ENCODE results near the gene SMAD7.
A peak's percentile ranks its signal among the peaks of the same experiment; 100 is the strongest.

The SMAD7 gene

DNA sequence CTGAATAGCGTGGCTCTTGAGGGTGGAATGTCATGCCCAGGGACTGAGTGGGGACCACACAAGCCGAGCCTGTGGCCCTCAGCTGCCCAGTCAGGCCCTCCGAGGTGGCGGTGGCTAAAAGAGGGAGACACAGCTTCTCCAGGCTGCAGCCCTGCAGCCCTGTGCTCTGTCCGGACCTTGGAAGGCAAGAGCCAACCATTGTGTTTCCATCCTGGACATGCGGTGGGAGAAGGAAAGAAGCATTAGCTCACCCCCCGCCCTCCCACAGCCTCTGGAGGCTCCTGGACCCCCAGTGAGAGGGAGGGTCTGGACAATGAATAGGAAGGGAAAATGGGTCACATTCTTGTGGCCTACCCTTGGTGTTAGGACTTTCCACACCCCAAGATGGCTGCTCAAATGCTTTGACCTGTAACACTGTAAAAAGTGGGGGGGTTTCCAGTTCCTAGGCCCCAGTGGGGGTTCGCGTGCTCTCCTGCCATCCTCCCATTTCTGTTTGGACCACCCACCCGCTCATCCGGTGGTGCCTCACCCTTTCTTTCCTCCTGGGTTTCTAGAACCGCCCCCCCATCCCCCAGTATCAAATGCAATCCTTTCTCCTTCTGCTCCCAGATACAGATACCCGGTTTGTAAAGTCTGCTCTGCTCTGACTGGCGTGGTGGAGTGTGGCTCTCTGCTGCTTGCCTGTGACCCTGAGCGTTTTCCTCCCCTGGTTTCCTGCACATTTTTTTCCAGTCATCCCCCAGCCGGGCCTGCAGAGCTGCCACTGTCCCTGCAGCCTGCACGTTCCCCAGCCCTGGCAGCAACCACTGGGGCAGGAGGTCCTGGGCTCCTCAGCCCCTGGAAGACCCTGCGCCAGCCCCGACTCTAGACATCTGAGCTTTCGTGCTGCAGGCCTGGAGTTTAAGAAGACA, 36.3 kb upstream of the SMAD7 start:
- H3K36me3 ChIP-seq (ENCODE audit: control insufficient read depth in 5 of 5, insufficient read depth in 5 of 5, low read length in 5 of 5), result no peaks in the 10 kb centered on the region
- no peaks in the 10 kb centered on the region for H3K9me3 ChIP-seq (ENCODE audit: control insufficient read depth in 5 of 5, low read length in 5 of 5)
- no peak overlapping the region for H3K9ac ChIP-seq (ENCODE audit: low read length in 5 of 5)
- no peak overlapping the region for H3K27ac ChIP-seq (ENCODE audit: low read depth, low read length)
- no peak overlapping the region for H3K4me3 ChIP-seq (ENCODE audit: low read depth in 1 of 5, low read length in 5 of 5)
- H3K27me3 ChIP-seq (ENCODE audit: control insufficient read depth in 5 of 5, insufficient read depth in 4 of 5, low read length in 5 of 5), result no peaks in the 10 kb centered on the region
- peaks cover 0 to 19% (median 5%) of the 10 kb centered on the region in 5 donors for H3K4me1 ChIP-seq (ENCODE audit: control insufficient read depth in 5 of 5, insufficient read depth in 5 of 5, low read length in 5 of 5)

DNA sequence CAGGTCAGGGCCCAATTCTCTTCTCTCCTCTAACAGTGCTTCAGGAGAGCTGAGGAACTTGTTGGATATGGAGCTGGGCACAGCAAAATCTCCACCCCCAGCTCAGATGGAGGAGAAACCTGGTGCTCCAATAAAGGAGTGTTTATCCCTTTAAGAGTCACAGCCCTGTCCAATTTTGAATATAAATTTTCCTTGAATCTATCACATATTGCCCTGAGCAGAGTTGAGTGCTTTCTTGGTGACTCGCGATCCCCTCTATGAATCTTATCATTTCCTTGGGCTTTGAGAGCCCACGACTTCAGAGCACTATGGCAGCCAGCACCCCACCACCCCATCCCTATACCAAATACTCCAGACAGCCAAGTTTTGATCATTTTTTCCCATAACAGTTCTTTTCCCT, 34.4 kb upstream of the SMAD7 start:
- no peaks in the 10 kb centered on the region for H3K36me3 ChIP-seq (ENCODE audit: control insufficient read depth in 5 of 5, insufficient read depth in 5 of 5, low read length in 5 of 5)
- no peak overlapping the region for H3K4me3 ChIP-seq (ENCODE audit: low read depth in 1 of 5, low read length in 5 of 5)
- no peaks in the 10 kb centered on the region for H3K27me3 ChIP-seq (ENCODE audit: control insufficient read depth in 5 of 5, insufficient read depth in 4 of 5, low read length in 5 of 5)
- no peaks in the 10 kb centered on the region for H3K9me3 ChIP-seq (ENCODE audit: control insufficient read depth in 5 of 5, low read length in 5 of 5)
- H3K27ac ChIP-seq (ENCODE audit: low read depth, low read length), result no peak overlapping the region
- peaks cover 0 to 10% (median 4%) of the 10 kb centered on the region in 5 donors for H3K4me1 ChIP-seq (ENCODE audit: control insufficient read depth in 5 of 5, insufficient read depth in 5 of 5, low read length in 5 of 5)
- no peak overlapping the region for H3K9ac ChIP-seq (ENCODE audit: low read length in 5 of 5)

DNA sequence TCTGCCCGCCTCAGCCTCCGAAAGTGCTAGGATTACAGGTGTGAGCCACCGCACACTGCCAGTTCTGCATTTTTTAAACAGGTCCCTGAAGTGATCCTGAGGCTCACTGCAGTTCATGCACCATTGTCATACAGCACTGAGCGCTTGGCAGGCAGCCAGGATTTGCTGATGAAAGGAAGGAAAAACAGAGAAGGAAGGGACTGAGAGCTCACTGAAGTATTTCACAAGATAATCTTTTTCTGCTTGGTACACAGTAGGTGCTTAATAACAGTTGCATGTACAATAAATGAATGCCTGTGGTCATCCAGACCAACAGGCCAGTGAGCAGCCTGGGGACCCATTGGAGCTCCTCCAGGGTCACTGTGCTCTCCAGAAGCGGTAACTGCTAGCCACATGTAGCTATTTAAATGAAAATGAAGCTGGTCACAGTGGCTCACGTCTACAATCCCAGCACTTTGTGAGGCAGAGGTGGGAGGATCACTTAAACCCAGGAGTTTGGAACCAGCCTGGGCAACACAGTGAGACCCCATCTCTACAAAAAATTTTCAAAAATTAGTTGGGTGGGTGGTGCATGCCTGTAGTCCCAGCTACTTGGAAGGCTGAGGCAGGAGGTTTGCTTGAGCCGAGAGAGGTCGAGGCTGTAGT, 33.1 kb upstream of the SMAD7 start:
- peaks cover 0 to 10% (median 0%) of the 10 kb centered on the region in 5 donors for H3K4me1 ChIP-seq (ENCODE audit: control insufficient read depth in 5 of 5, insufficient read depth in 5 of 5, low read length in 5 of 5)

DNA sequence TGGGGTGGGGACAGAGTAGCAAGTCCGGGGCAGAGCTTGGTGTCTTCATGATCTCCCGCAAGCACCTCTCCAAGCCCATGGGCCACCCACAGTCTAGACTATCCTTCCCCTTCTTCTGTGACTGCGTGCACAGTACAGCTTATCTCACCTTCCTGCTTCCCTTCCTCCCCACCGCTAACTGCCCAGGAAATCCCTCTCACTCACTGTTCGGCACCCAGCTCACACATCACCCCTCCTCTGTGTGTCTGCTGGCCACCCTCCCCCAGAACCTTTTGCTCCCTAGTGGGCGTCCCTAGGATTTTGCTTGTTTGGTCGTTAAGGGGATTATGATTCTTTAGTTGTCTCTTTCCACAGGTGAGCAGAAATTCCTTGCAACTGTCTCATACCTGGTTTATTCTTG, 31.5 kb upstream of the SMAD7 start:
- no peaks in the 10 kb centered on the region for H3K36me3 ChIP-seq (ENCODE audit: control insufficient read depth in 5 of 5, insufficient read depth in 5 of 5, low read length in 5 of 5)
- H3K27ac ChIP-seq (ENCODE audit: low read depth, low read length), result no peak overlapping the region

More for the DNA sequence above, 33.1 kb upstream of the SMAD7 start:
- Histone ChIP-seq H3K27me3 (ENCODE audit: control insufficient read depth in 5 of 5, insufficient read depth in 4 of 5, low read length in 5 of 5) (no peaks in the 10 kb centered on the region), H3K9ac (ENCODE audit: low read length in 5 of 5) (no peak overlapping the region), H3K27ac (ENCODE audit: low read depth, low read length) (no peak overlapping the region), H3K9me3 (ENCODE audit: control insufficient read depth in 5 of 5, low read length in 5 of 5) (no peaks in the 10 kb centered on the region), H3K36me3 (ENCODE audit: control insufficient read depth in 5 of 5, insufficient read depth in 5 of 5, low read length in 5 of 5) (no peaks in the 10 kb centered on the region), H3K4me3 (ENCODE audit: low read depth in 1 of 5, low read length in 5 of 5) (no peak overlapping the region)

DNA sequence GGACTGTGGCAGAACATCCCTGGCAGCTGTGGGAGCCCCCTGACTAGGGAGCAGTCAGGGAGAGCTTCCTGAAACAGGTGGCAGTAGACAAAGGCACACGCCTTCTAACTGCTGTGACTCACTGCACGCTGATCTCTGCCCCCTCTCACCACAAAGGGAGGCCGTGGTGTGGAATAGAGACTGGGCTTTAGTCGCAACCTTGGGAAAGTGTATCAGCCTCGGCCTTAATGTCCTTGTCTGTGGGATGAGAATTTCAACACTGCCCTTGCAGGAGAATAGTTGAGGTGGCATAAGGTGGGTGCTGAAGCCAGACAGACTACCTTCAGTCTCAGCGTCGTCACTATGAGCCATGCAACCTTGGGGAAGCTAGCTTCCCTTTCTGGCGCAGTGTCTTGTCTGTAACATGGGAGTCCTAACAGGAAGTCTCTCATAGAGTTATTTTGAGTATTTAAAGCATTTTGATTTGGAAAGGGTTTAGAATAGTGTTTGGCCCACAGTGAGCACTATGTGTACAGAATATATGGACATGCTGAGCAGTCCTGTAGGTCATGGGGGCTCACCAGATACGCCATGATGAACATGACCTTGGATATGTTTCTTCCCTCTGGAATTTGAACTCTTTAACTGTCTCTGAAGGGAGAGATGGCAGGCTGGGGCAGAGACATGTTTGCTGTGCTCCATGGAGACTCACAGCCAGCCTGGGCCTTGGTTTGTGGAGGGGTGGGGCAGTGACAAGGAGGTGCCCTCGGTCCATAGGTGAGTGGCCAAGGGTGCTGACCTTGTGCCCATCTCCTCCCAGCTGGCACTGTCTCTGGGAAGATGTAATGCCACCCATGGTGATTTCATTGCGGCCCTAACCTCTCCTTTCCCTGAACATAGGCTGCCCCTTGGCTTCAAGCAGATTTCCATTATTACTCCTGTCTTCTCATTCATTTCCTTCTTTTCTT, 29.5 kb upstream of the SMAD7 start:
- no peaks in the 10 kb centered on the region for H3K27me3 ChIP-seq (ENCODE audit: control insufficient read depth in 5 of 5, insufficient read depth in 4 of 5, low read length in 5 of 5)
- H3K9ac ChIP-seq (ENCODE audit: low read length in 5 of 5), result no peak overlapping the region
- no peak overlapping the region for H3K4me3 ChIP-seq (ENCODE audit: low read depth in 1 of 5, low read length in 5 of 5)
- no peaks in the 10 kb centered on the region for H3K36me3 ChIP-seq (ENCODE audit: control insufficient read depth in 5 of 5, insufficient read depth in 5 of 5, low read length in 5 of 5)
- peaks cover 0 to 18% (median 6%) of the 10 kb centered on the region in 5 donors for H3K4me1 ChIP-seq (ENCODE audit: control insufficient read depth in 5 of 5, insufficient read depth in 5 of 5, low read length in 5 of 5)
- no peak overlapping the region for H3K27ac ChIP-seq (ENCODE audit: low read depth, low read length)
- H3K9me3 ChIP-seq (ENCODE audit: control insufficient read depth in 5 of 5, low read length in 5 of 5), result no peaks in the 10 kb centered on the region

More for the DNA sequence above, 31.5 kb upstream of the SMAD7 start:
- peaks cover 0 to 10% (median 0%) of the 10 kb centered on the region in 5 donors for H3K4me1 ChIP-seq (ENCODE audit: control insufficient read depth in 5 of 5, insufficient read depth in 5 of 5, low read length in 5 of 5)
- no peak overlapping the region for H3K9ac ChIP-seq (ENCODE audit: low read length in 5 of 5)
- no peaks in the 10 kb centered on the region for H3K9me3 ChIP-seq (ENCODE audit: control insufficient read depth in 5 of 5, low read length in 5 of 5)
- H3K27me3 ChIP-seq (ENCODE audit: control insufficient read depth in 5 of 5, insufficient read depth in 4 of 5, low read length in 5 of 5), result no peaks in the 10 kb centered on the region
- no peak overlapping the region for H3K4me3 ChIP-seq (ENCODE audit: low read depth in 1 of 5, low read length in 5 of 5)

DNA sequence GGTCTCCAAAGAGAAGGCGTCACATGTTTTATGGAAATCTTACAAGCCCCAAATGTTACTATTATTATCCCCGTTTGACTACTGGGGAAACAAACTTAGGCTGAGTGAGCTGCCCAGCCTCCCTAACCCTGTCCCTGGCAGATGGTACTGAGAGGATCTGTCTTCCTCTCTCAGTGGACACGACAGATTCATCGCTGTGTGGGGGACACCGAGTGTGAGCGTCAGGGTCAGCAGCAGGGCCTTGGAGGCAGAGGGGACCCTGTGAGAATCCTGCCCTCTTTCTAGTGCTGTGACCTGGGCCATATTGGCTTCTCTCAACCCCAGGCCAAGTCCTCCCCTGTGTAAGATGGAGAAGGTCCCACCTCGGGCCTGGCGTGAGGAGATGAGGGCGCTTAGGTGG, 27.1 kb upstream of the SMAD7 start:
- Histone ChIP-seq H3K9me3 (ENCODE audit: control insufficient read depth in 5 of 5, low read length in 5 of 5) (no peaks in the 10 kb centered on the region), H3K4me1 (ENCODE audit: control insufficient read depth in 5 of 5, insufficient read depth in 5 of 5, low read length in 5 of 5) (peaks cover 0 to 21% (median 12%) of the 10 kb centered on the region in 5 donors), H3K27me3 (ENCODE audit: control insufficient read depth in 5 of 5, insufficient read depth in 4 of 5, low read length in 5 of 5) (no peaks in the 10 kb centered on the region), H3K9ac (ENCODE audit: low read length in 5 of 5) (no peak overlapping the region), H3K27ac (ENCODE audit: low read depth, low read length) (no peak overlapping the region), H3K4me3 (ENCODE audit: low read depth in 1 of 5, low read length in 5 of 5) (no peak overlapping the region), H3K36me3 (ENCODE audit: control insufficient read depth in 5 of 5, insufficient read depth in 5 of 5, low read length in 5 of 5) (no peaks in the 10 kb centered on the region)

DNA sequence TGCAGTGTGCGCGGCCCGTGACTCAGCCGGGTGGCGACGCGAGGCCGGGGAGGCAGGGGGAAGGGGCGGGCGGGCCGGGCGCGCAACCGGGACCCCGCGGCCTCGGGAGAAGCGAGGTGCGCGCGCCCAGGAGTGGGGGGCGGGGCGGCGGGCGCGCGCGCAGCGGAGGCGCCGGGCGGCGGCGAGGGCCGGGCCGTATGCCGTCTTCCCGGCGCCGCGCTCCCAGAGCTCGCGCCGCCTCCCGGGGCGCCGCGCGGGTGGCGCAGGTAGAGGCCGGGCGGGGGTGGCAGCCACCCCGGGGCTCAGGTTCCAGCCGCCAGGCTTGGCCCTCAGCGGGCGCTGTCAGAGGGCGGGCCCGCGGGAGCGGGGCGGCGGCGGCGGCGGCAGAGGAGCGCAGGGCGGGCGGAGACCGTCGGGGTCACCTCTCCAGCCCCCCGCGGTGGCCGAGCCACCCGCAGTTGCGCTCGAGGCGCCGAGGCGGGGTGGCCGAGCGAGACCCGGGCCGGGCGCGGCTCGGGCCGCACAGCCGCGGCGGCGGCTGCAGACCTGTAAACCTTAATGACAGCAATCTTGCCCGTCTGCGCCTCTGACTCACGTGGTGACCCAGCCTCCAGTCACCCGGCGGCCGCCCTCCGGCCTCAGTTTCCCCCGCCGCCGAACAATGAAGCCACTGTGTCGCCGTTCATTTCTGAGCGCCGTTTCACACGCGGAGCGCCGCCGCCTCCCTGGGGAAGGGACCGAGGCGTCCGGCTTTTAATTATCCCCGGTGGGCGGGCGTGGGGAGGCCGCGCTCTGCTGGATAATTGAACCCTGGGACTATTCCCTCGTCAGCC, 25.3 kb upstream of the SMAD7 start:
- peak overlapping the region in 3 of 5 donors; percentile 47 to 64 (median 63) for H3K9ac ChIP-seq (ENCODE audit: low read length in 5 of 5)
- H3K4me3 ChIP-seq (ENCODE audit: low read depth in 1 of 5, low read length in 5 of 5), result peak overlapping the region in 4 of 5 donors; percentile 60 to 68 (median 66)
- no peaks in the 10 kb centered on the region for H3K36me3 ChIP-seq (ENCODE audit: control insufficient read depth in 5 of 5, insufficient read depth in 5 of 5, low read length in 5 of 5)
- no peak overlapping the region for H3K27ac ChIP-seq (ENCODE audit: low read depth, low read length)
- H3K27me3 ChIP-seq (ENCODE audit: control insufficient read depth in 5 of 5, insufficient read depth in 4 of 5, low read length in 5 of 5), result no peaks in the 10 kb centered on the region
- H3K9me3 ChIP-seq (ENCODE audit: control insufficient read depth in 5 of 5, low read length in 5 of 5), result no peaks in the 10 kb centered on the region
- H3K4me1 ChIP-seq (ENCODE audit: control insufficient read depth in 5 of 5, insufficient read depth in 5 of 5, low read length in 5 of 5), result peaks cover 0 to 21% (median 12%) of the 10 kb centered on the region in 5 donors

DNA sequence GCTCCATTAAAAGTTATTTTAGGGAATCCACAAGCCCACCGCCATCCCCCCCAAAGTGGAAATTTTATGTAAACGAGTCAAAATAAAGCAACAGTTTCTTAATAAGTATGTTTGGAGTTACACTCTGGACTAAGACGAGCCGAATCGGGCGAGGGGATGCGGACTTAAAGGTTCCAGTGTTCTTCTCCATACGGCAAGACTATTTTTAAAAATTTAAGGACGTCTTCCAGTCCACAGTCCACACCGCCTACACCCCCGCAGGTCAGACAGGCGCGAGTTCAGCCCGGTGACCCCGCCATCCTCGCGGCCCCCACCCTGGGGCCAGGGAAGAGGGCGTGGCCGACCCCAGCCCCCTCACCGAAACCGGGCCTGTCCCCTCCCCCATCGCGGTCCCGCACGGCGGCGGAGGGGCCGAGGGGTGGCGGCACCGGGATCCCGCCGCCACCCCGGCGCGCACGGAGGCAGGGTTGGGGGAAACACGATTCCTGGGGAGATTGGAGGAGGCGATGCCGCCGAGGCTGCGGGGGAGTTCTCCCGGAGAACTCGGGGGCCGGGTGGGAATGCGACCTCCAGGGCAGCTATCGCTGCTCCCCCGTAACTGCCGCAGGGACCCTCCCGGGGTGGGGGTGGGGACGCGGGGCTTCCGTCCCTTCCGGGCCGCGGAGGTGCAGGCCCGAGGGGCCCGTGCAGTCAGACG, 24.5 kb upstream of the SMAD7 start:
- Histone ChIP-seq H3K9me3 (ENCODE audit: control insufficient read depth in 5 of 5, low read length in 5 of 5) (no peaks in the 10 kb centered on the region), H3K4me1 (ENCODE audit: control insufficient read depth in 5 of 5, insufficient read depth in 5 of 5, low read length in 5 of 5) (peaks cover 0 to 17% (median 12%) of the 10 kb centered on the region in 5 donors), H3K4me3 (ENCODE audit: low read depth in 1 of 5, low read length in 5 of 5) (peak overlapping the region; percentile 57 to 68 (median 66)), H3K27ac (ENCODE audit: low read depth, low read length) (no peak overlapping the region), H3K9ac (ENCODE audit: low read length in 5 of 5) (peak overlapping the region in 3 of 5 donors; percentile 56 to 63 (median 62)), H3K27me3 (ENCODE audit: control insufficient read depth in 5 of 5, insufficient read depth in 4 of 5, low read length in 5 of 5) (no peaks in the 10 kb centered on the region), H3K36me3 (ENCODE audit: control insufficient read depth in 5 of 5, insufficient read depth in 5 of 5, low read length in 5 of 5) (no peaks in the 10 kb centered on the region)

Data from subcutaneous abdominal adipose tissue (tissue), 5 donors.